Measurements from ENCODE around the gene ZNF22. TPM values are rescaled to one million over a fixed set of nuclear protein-coding genes. Genes with fewer than 3 reads are reported as not detected.

Gene ZNF22
- total and polyA plus RNA-seq, 2 of the 4 experiments (the other 2 are of a cell fraction), result 10.6 to 12.4 TPM

- H3K18ac ChIP-seq (ENCODE audit: low read depth, low read length), result no peak overlapping the region
- CTCF ChIA-PET, result no interaction called here
- no peak overlapping the region for H4K91ac ChIP-seq (ENCODE audit: insufficient read depth, low read depth, low read length)
- no peak overlapping the region for H3K23ac ChIP-seq (ENCODE audit: low read depth, low read length)
- no peak overlapping the region for H3K4me3 ChIP-seq (ENCODE audit: insufficient read depth, low read depth, low read length)
- H2AFZ ChIP-seq (replicated peaks; ENCODE audit: low read length, poor library complexity), result no peak overlapping the region
- no peak overlapping the region for H4K5ac ChIP-seq (ENCODE audit: low read depth, low read length)
- no peak overlapping the region for H2BK120ac ChIP-seq (ENCODE audit: low read depth, low read length)
- no peak for ATAC-seq (ENCODE audit: low read depth)
- BruUV-seq (replicated peaks), result no TSS peak
- H3K4me1 ChIP-seq (ENCODE audit: control insufficient read depth, insufficient read depth, low read length), result no peaks in the 10 kb centered on the region
- no peaks in the 10 kb centered on the region for H3K27me3 ChIP-seq (ENCODE audit: control insufficient read depth, insufficient read depth, low read length)
- intact Hi-C loops (cut with micrococcal nuclease) (no loop called here), dilution Hi-C loops (cut with HindIII; ENCODE audit: low sequenced_read_pairs, unreplicated experiment) (no loop called here), in situ Hi-C loops (cut with MboI; ENCODE audit: low sequenced_read_pairs) (no loop called here)
- no peak overlapping the region for H4K8ac ChIP-seq (ENCODE audit: low read depth in 2 of 2, low read length in 2 of 2)
- no peak overlapping the region for H2BK20ac ChIP-seq (ENCODE audit: low read depth, low read length)
- H3K27ac ChIP-seq (ENCODE audit: insufficient read depth, low read length), result no peak overlapping the region
- no peaks in the 10 kb centered on the region for H4K20me1 ChIP-seq (ENCODE audit: insufficient read depth, low read length)
- H3K36me3 ChIP-seq (ENCODE audit: control insufficient read depth, insufficient read depth, low read length), result no peaks in the 10 kb centered on the region
- no peak overlapping the region for H2AK5ac ChIP-seq (ENCODE audit: low read depth, low read length)
- H3K9me1 ChIP-seq (ENCODE audit: insufficient read depth, low read length), result no peaks in the 10 kb centered on the region
- no peak overlapping the region for H3K9ac ChIP-seq (ENCODE audit: low read depth, low read length)
- TF ChIP-seq CEBPB (IDR thresholded peaks at IDR 0.05; ENCODE audit: low read depth, low read length), result no peak
- TF ChIP-seq CTCF (conservative IDR thresholded peaks at IDR 0.05; ENCODE audit: low read depth, low read length), result no peak
- no peak overlapping the region for H3K4me2 ChIP-seq (ENCODE audit: low read depth, low read length)
- H2BK5ac ChIP-seq (ENCODE audit: low read depth, low read length, poor library complexity, severe bottlenecking), result no peak overlapping the region
- no peak overlapping the region for H3K4ac ChIP-seq (ENCODE audit: low read depth, low read length)
- H2BK15ac ChIP-seq (ENCODE audit: low read depth, low read length), result no peak overlapping the region
- DNase-seq, result no peak
- H3K56ac ChIP-seq (ENCODE audit: extremely low read depth, insufficient read depth, low read length), result no peak overlapping the region
- H2AK9ac ChIP-seq (replicated peaks; ENCODE audit: low read depth, low read length, poor library complexity), result no peak overlapping the region
- WGBS, 2 experiments (ENCODE audit: extremely low coverage in 2 of 2, insufficient read length in 1 of 2), result no CpG with 5 or more reads among the region's 1 CpG
- no peaks in the 10 kb centered on the region for H3K79me1 ChIP-seq (ENCODE audit: low read depth in 1 of 2, low read length in 2 of 2)
- H3K9me3 ChIP-seq (ENCODE audit: control insufficient read depth, insufficient read depth, low read length), result no peaks in the 10 kb centered on the region
- no peak overlapping the region for H3K14ac ChIP-seq (replicated peaks; ENCODE audit: low read depth, low read length)
- POLR2A ChIA-PET (ENCODE audit: unreplicated experiment), result no interaction called here
These were observed 52.0 kb downstream of the ZNF22 start for GRCh38 chr10:45052700-45053099.

All from IMR-90 (cell line).